HCT116 (cell line): ENCODE measurements around the gene CHRDL1.

ENCODE experiments used
- MAX ChIP-seq: IDR thresholded peaks from 2 replicates; pipeline ENCODE4 v1.6.1; 2012
- POLR2AphosphoS5 ChIP-seq: IDR thresholded peaks from 2 replicates; pipeline ENCODE4 v1.6.1; 2011; ENCODE audit warnings: mild to moderate bottlenecking, low read depth, low read length, moderate library complexity
- SIN3A ChIP-seq: IDR thresholded peaks from 2 replicates; pipeline ENCODE4 v1.6.1; 2012; ENCODE audit warnings: low read depth
- SP1 ChIP-seq: IDR thresholded peaks from 2 replicates; pipeline ENCODE4 v1.6.1; 2012; ENCODE audit warnings: low read depth
- TF ChIP-seq, protein P1 (sequence below): IDR thresholded peaks from 2 replicates; pipeline ENCODE4 v1.6.1; 2012; ENCODE audit warnings: low read depth
- TF ChIP-seq, protein P2 (sequence below), 3 experiments: fragments of 200-600 bp in 1 of 3; sonication (generic) in 1 of 3; IDR thresholded peaks in 2 of 3; conservative IDR thresholded peaks in 1 of 3; 2 replicates each; pipeline ENCODE4 v1.5.1; 2012 to 2017; ENCODE audit warnings: low read depth in 2 of 3, low read length in 2 of 3, antibody characterized with exemption in 1 of 3, borderline replicate concordance in 1 of 3, control low read depth in 1 of 3, mild to moderate bottlenecking in 1 of 3, mixed read lengths in 1 of 3, mixed run types in 1 of 3, moderate library complexity in 1 of 3; ENCODE audit not compliant: insufficient read depth in 1 of 3

DNA sequence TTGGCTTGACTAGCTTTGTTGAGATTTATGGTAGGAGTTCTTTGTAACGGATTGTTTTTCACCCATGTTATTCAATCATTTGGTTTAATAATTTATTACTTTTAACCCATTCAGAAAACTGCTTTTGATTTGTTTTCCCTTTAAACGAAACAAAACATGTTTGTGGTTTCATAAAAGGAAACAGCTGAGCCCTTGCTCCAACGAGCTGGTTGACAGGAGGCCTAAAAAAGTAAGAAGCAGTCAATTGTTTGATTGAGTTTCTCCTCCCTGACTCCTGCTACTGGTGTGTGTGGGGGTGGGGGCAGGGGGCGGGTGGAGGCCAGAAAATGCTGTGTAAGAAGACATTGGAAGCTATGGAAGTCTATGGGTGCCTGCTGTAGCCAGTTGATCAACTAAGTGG is 102.8 kb downstream of the CHRDL1 start:
- TF ChIP-seq, protein P1, sequence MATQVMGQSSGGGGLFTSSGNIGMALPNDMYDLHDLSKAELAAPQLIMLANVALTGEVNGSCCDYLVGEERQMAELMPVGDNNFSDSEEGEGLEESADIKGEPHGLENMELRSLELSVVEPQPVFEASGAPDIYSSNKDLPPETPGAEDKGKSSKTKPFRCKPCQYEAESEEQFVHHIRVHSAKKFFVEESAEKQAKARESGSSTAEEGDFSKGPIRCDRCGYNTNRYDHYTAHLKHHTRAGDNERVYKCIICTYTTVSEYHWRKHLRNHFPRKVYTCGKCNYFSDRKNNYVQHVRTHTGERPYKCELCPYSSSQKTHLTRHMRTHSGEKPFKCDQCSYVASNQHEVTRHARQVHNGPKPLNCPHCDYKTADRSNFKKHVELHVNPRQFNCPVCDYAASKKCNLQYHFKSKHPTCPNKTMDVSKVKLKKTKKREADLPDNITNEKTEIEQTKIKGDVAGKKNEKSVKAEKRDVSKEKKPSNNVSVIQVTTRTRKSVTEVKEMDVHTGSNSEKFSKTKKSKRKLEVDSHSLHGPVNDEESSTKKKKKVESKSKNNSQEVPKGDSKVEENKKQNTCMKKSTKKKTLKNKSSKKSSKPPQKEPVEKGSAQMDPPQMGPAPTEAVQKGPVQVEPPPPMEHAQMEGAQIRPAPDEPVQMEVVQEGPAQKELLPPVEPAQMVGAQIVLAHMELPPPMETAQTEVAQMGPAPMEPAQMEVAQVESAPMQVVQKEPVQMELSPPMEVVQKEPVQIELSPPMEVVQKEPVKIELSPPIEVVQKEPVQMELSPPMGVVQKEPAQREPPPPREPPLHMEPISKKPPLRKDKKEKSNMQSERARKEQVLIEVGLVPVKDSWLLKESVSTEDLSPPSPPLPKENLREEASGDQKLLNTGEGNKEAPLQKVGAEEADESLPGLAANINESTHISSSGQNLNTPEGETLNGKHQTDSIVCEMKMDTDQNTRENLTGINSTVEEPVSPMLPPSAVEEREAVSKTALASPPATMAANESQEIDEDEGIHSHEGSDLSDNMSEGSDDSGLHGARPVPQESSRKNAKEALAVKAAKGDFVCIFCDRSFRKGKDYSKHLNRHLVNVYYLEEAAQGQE, result no peak
- no peak for TF ChIP-seq POLR2AphosphoS5
- TF ChIP-seq, protein P2, sequence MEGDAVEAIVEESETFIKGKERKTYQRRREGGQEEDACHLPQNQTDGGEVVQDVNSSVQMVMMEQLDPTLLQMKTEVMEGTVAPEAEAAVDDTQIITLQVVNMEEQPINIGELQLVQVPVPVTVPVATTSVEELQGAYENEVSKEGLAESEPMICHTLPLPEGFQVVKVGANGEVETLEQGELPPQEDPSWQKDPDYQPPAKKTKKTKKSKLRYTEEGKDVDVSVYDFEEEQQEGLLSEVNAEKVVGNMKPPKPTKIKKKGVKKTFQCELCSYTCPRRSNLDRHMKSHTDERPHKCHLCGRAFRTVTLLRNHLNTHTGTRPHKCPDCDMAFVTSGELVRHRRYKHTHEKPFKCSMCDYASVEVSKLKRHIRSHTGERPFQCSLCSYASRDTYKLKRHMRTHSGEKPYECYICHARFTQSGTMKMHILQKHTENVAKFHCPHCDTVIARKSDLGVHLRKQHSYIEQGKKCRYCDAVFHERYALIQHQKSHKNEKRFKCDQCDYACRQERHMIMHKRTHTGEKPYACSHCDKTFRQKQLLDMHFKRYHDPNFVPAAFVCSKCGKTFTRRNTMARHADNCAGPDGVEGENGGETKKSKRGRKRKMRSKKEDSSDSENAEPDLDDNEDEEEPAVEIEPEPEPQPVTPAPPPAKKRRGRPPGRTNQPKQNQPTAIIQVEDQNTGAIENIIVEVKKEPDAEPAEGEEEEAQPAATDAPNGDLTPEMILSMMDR (IDR thresholded peaks at IDR 0.05 in 2 of 3, conservative IDR thresholded peaks at IDR 0.05 in 1 of 3; ENCODE audit: borderline replicate concordance in 1 of 3, insufficient read depth in 1 of 3, low read depth in 2 of 3, low read length in 2 of 3), result no peak
- TF ChIP-seq SIN3A, result no peak
- TF ChIP-seq SP1, result no peak
- no peak for TF ChIP-seq MAX
